Omental fat pad (tissue), 4 donors: ENCODE results near the gene DIO1. TPM values are rescaled to one million over a fixed set of nuclear protein-coding genes. Genes with fewer than 3 reads are reported as not detected.

Source experiments
- ATAC-seq: fragments of 150-250 bp; one replicate; pipeline ENCODE4 v1.9.1; 2016; ENCODE audit warnings: mild to moderate bottlenecking, moderate library complexity; ENCODE audit not compliant: low FRiP score
- DNase-seq: peaks from one replicate; pipeline ENCODE4 v3.0.0-alpha.2; 2019; ENCODE audit warnings: low spot score
- total RNA-seq, 4 donors: library from RNA; depleted of rRNA; stranded (reverse); fragments of >200 nt; gene quantifications; one replicate each; pipeline ENCODE4 v1.1.0, GENCODE V29; 2016
- TF ChIP-seq, protein P1 (sequence below), 3 donors: fragments of 450-650 bp; IDR thresholded peaks; one replicate each; pipeline ENCODE4 v1.5.1; 2016 to 2017; ENCODE audit warnings: antibody characterized with exemption in 3 of 3, mild to moderate bottlenecking in 3 of 3, moderate library complexity in 2 of 3

The DIO1 gene
- total RNA-seq, 4 donors from 2014 or later, result not detected

DNA sequence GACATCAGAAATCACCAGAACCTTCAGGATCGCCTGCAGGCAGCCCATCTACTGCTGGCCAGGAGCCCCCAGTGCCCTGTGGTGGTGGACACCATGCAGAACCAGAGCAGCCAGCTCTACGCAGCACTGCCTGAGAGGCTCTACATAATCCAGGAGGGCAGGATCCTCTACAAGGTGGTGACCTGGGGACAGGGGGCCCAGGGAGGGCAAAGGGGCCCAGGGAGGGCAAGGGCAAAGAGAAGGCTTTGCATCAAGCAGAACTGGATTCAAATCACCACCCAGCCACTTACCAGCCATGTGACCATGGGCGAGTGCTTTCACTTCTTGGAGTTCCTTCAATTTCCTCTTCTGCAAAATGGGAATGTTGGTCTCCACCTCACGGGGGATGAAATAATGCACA is 12.1 kb downstream of the DIO1 start:
- TF ChIP-seq, protein P1, sequence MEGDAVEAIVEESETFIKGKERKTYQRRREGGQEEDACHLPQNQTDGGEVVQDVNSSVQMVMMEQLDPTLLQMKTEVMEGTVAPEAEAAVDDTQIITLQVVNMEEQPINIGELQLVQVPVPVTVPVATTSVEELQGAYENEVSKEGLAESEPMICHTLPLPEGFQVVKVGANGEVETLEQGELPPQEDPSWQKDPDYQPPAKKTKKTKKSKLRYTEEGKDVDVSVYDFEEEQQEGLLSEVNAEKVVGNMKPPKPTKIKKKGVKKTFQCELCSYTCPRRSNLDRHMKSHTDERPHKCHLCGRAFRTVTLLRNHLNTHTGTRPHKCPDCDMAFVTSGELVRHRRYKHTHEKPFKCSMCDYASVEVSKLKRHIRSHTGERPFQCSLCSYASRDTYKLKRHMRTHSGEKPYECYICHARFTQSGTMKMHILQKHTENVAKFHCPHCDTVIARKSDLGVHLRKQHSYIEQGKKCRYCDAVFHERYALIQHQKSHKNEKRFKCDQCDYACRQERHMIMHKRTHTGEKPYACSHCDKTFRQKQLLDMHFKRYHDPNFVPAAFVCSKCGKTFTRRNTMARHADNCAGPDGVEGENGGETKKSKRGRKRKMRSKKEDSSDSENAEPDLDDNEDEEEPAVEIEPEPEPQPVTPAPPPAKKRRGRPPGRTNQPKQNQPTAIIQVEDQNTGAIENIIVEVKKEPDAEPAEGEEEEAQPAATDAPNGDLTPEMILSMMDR (IDR thresholded peaks at IDR 0.05), result no peak
- ATAC-seq, result no peak

DNA sequence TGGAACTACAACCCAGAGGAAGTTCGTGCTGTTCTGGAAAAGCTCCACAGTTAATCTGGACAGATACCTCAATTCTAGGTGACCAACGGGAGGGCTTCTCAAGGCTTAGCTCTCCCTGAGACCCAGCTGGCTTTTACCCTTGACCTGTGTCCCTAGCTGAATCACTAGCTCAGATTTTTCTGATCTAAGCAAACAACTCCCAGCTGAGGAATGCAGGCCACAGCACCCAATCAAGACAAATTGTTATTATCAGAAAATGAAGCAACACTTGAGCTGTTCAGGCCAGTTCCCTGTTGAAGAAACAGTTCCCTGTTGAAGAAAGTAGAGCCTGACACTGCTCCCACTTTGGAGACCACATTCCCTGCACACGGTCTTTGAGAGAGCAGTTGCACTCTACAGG is 16.0 kb downstream of the DIO1 start:
- TF ChIP-seq, protein P1 (IDR thresholded peaks at IDR 0.05), result no peak
- no peak for DNase-seq
- peak; percentile 73 for ATAC-seq

More for the DNA sequence above, 12.1 kb downstream of the DIO1 start:
- DNase-seq, result no peak

DNA sequence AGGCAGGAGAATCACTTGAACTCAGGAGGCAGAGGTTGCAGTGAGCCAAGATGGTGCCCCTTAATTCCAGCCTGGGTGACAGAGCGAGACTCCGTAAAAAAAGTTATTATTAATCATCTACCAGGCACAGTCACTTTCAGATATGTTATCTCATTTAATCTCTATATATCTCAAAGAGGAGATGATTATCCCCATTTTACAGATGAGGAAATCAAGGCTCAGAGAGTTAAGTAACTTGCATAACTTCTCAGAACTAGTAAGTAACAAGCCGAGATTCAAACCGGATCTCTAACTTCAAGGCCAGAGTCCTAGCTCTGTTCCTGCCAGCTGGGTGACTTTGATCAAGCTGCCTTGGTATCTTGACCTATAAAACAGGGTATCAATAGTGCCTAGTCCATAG is 17.5 kb downstream of the DIO1 start:
- TF ChIP-seq, protein P1 (IDR thresholded peaks at IDR 0.05), result no peak
- DNase-seq (no peak), ATAC-seq (no peak)

DNA sequence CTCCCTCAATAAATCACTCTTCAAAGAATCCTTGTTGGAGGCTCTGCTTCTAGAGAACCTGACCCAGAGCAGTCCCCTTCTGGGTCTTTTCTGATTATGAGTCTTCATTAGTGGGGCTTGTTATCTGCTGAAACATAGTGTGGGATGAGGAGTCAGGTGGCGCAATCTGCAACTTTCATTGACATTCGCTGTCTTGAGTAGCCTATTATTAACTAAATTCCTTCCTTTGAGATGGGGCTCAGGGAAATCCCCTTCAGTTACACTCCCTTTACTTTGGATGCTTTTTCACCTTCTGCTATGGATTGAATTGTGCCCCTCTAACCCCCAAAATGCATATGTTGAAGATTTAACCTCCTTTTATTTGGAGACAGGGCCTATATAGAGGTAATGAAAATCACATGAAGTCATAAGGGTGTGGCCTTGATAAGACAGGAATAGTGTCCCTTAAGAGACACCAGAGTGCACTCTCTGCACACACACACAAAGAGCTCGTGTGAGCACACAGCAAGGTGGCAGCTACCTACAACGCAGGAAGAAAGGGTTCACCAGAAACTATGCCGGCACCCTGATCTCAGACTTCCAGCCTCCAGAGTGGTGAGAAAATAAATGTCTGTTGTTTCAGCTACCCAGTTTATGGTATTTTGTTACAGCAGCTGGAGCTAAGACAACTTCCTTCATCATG is 19.5 kb downstream of the DIO1 start:
- ATAC-seq, result no peak
- TF ChIP-seq, protein P1 (IDR thresholded peaks at IDR 0.05), result no peak
- DNase-seq, result no peak

DNA sequence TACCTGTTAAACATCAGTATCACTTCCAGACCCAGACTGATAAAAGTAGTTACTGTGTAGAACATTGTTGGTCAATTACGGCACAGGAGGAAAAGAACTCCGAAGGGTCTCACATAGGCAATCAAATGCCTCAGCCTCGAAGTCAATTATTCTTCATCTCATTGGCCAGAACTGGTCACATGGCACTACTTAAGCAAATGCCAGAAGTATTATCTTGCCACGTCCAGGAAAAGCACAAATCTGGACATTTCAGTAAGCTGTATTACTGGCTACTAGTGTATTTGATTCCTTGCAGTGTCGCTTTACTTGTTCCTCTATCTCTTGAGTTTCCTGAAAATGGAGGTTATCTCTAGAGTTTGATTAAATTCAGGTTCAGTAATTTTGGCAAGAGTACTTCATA is 24.4 kb downstream of the DIO1 start:
- DNase-seq, result no peak
- no peak for ATAC-seq
- TF ChIP-seq, protein P1 (IDR thresholded peaks at IDR 0.05), result no peak

DNA sequence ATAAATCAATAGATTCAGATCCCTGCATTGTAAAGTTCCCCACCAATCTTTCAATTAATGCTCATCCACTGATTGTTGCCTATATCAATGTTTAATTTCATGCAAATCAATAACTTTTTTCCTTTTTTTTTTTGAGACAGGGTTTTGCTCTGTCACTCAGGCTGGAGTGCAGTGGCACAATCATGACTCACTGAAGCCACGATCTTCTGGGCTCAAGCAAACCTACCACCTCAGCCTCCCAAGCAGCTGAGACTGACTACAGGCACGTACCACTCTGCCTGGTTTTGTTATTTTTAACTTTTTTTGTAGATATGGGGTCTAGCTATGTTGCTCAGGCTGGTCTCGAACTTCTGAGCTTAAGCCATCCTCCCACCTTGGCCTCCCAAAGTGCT is 25.7 kb downstream of the DIO1 start:
- no peak for DNase-seq
- no peak for ATAC-seq
- TF ChIP-seq, protein P1 (IDR thresholded peaks at IDR 0.05), result no peak

DNA sequence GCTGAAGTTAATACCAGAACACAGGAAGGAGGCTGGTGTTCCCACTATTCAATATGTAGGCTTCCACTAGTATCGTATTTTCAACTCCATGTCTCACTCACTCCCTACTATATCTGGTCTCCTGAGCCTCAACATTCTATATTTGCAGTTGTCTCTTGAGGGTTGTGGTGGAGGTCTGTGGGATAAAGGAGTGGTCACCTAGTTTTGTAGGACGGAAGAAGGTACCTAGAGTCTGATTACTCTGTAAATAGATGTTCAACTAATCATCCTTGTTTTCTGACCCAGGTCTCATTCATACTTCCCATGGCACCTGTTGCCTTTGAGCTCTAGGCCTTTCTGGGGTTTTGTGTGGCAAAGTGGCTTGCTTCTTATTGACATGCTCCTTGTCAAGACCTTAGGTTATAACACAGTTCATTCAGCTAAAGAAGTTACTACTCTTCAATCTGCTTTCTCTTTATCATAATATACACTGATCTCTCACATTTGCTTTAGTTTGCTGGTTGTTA is 33.4 kb downstream of the DIO1 start:
- no peak for ATAC-seq
- TF ChIP-seq, protein P1 (IDR thresholded peaks at IDR 0.05), result no peak
- no peak for DNase-seq
